CD4-positive, alpha-beta T cell treated with Interleukin-6 for 4 hours (primary cell): Measurements from ENCODE around the gene GEN1.

Experiments
- DNase-seq: peaks from one replicate; pipeline ENCODE4 v3.0.0-alpha.2; 2020; ENCODE audit warnings: mixed read lengths

GEN1 gene

GRCh38 chr2:17754773-17755425 lies 961 bp downstream of the GEN1 start:
- no peak for DNase-seq

DNA sequence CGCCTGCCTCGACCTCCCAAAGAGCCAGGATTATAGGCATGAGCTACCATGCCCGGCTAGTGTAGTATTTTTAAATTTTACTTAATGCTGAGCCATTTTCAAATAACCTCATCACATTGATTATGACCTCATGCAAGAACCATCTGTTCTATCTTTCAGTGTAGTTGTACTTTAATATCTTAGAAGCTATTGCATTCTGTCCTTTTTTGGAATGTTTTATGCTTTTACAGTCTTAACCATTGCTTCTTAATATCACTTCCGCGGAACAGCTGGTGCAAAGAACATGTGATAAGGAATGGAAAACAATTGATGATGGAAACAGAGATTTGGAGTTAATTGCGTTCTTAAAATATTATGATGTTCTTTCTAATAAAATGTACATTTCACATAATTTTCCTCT lies 2.7 kb downstream of the GEN1 start:
- DNase-seq: no peak

DNA sequence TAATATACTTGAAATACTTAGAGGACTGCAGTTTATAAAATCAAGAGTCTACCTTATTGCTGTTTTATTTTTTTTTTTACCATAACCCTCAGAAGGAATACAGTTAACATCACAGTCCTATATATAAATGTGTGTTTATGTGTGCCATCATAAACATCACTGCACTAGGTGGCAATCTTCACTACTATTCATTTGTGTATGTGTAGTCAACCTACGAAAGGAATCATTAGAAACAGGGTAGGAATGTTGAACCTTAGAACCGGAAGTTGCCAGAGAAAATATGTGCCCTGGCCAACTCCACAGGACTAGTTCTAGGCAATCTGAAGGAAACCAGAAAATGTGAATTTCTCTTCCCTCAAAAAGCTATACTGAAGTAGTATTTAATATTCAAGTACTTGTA lies 3.4 kb downstream of the GEN1 start:
- no peak for DNase-seq

GRCh38 chr2:17758118-17758517 lies 4.2 kb downstream of the GEN1 start:
- no peak for DNase-seq

- no peak for DNase-seq
Observed at GRCh38 chr2:17759805-17760204, 5.9 kb downstream of the GEN1 start.

DNA sequence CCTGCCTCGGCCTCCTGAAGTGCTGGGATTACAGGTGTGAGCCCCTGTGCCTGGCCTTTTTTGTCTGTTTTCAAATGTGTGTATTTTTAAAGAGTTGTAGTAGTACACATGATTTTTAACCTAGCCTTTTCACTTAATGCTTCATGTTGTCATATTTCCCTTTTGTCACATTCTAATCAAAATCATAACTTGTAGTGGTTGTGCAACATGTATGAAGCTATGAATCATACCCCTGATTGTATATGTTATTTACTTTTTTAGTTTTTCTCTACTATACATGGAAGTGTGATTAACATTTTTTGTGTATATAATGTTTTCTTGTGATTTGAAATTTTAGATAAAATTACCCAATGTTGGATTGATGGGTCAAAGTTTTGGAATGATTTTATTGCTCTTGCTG lies 8.5 kb downstream of the GEN1 start:
- no peak for DNase-seq

GRCh38 chr2:17763641-17764333 lies 9.8 kb downstream of the GEN1 start:
- DNase-seq: no peak

DNA sequence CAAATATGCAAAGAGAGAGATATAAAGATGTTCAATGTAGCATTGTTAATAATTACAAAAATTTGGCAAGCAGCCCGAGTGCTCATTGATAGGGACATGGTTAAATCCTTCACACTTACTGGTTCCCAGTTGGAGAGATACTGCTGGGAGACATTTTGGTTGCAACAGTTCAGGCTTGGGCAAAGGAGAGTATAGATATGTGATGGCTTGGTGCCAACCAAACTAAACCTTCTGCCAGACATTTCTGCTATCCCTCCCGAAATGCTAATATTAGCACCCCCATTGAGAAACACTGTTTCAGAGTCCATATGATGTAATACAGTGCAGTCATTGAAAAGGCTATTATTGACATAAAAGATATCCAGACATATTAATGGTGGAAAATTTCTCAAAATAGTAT lies 11.5 kb downstream of the GEN1 start:
- DNase-seq: no peak

DNA sequence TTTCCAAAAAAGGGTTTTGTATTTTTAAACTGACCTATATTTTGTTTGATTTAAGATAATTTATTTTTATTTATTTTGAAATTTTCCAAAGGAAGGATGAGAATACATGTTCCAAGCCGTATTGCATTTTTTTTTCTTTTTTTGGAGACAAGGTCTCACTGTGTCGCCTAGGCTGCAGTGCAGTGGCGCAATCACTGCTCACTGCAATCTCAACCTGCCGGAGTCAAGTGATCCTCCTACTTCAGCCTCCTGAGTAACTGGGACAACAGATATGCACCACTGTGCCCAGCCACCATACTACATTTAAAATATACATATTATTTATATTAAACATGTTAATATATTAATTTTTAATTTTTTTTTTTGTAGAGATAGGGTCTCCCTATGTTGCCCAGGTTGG lies 15.0 kb downstream of the GEN1 start:
- DNase-seq: no peak

DNA sequence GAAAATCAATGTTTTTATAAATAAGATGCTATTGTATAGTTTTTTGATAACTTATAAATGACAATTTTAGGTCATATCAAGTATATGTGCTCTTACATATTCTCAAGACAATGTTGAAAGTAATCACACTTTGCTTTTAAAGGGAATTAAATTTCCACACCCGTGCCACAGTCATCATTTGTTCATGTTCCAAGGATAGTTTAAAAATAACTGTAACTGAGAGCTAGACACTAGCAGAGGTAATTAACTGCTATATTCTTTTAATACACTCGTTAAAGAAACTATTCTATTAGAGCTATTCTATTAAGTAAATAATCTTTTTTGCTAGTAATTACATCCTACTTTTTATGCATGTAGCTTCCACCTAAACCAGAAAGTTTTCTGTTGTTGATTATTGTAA lies 18.0 kb downstream of the GEN1 start:
- no peak for DNase-seq

DNA sequence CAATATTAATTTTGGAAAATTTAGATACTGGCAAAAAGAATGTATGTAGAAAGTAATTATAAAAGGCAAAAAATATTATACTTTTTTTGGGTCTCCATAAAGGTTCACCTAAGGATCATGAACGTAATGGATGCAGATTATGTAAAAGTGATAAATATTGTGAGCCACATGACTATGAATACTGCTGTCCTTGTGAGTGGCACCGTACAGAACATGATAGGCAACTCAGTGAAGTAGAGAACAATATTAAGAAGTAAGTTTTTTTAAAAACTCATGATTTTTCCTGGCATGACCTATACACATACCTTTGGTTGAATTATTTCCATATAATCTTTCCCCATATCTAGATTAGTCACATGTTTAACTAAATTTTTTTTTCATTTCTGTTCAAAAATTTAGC lies 18.6 kb downstream of the GEN1 start:
- DNase-seq: no peak

GRCh38 chr2:17780546-17780945 lies 26.6 kb downstream of the GEN1 start:
- no peak for DNase-seq

DNA sequence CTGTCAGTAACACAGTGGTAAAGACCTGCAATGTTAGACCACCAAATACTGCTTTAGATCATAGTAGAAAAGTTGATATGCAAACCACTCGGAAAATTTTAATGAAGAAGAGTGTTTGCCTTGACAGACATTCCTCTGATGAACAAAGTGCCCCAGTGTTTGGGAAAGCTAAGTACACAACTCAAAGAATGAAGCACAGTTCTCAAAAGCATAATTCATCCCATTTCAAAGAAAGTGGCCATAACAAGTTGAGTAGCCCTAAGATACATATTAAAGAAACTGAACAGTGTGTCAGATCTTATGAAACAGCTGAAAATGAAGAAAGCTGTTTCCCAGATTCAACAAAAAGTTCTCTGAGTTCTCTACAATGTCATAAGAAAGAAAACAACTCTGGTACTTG lies 27.5 kb downstream of the GEN1 start:
- DNase-seq: no peak

DNA sequence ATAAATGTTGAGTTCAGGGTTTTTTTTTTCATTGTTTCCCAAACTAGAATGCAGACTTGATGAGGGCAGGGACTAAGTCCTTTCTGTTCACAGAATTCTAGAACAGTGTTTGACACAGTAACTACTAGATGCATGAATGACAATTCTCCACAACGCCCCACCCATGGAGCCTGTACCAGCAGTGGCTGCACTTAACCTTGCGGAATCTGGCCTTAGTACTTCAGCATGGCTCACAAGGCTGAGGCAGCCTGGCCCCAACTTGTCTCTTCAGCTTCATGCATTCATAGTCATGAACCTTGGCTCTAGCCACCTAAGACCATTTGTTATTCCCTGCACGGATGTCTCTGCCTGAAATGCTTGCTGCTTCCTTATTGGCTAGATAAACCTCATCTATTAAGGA lies 32.8 kb downstream of the GEN1 start:
- no peak for DNase-seq

- no peak for DNase-seq
Observed at GRCh38 chr2:17788773-17789172, 34.8 kb downstream of the GEN1 start.

DNA sequence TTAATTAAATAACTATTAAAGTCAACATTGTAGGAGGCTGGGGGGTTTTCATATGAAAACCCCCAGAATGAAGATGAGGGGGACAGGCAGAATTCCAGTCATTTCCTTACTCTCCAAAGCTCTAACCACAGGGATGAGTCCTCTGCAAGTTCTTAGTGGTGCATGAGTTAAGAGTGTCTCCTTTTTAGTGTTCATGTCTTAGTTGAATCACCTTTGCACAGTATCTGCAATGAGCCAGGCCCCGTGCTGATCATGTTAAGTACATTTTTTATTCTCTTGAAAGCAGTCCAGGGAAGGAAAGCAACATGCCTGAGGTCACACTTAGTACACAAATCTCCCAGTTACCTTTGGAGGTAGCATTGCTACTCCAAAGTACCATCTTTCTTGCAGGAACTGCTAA lies 36.6 kb downstream of the GEN1 start:
- DNase-seq: no peak

- DNase-seq: no peak
Observed at GRCh38 chr2:17791121-17791816, 37.3 kb downstream of the GEN1 start.

DNA sequence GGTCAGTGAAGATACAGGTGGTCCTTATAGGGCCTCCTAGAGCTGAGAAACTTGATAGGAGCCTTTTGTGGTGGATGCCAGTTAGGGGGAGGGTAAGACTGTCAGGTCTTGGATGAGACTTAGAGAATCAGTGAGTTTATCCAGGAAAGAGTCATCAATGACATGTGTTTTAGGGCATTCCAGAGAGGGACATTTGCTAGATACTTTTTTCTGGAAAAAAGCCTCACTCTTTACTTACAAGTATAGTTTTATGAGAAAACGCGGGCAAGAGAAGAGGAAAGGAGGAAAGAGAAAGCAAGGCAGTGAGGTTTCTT lies 37.8 kb downstream of the GEN1 start:
- no peak for DNase-seq

- DNase-seq: no peak
Observed at GRCh38 chr2:17792515-17792914, 38.6 kb downstream of the GEN1 start.

GRCh38 chr2:17793296-17793695 lies 39.4 kb downstream of the GEN1 start:
- no peak for DNase-seq

DNA sequence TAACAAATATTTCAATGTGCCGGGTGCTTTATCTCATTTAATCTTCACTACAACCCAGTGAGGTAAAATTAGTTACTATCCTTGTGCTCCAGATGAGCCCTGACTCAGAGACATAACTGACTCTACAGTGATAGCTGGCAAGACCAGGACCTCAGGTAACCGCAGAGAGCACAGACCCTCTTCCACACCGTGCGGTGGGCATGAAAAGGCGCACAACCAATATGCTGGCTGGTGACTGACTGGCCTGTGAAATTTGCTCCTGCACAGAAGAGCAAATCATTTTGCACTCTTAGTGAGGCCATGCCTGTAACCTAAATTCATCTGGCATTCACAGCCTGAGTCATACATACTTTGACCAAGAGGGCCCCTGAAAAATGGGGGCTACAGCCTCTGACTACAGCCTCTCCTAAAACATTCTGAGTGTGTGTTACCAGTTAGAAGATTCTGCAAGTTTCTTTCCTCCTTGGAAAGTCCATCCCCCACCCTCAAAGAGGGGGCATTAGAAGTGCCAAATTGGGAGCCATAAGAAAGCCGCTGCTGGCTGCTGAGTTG lies 39.9 kb downstream of the GEN1 start:
- no peak for DNase-seq

DNA sequence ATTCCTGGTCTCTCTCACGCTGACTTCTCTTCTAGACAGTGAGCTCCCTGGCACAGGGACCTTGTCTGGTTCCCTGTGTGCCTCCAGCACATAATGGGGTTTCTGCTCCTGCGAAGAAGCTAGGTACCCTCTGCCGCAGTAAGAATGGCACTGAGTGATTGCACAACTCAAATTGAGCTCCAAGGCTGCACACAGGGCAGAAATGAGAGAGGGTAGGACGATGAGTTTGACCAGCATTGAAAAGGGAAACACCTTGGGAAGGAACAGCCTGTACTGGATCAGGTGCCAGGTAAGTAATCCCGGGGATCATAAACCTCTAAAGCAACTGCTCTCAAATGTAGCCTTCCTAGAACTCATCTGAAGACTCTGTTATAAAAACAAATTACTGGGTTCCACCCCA lies 41.4 kb downstream of the GEN1 start:
- no peak for DNase-seq

DNA sequence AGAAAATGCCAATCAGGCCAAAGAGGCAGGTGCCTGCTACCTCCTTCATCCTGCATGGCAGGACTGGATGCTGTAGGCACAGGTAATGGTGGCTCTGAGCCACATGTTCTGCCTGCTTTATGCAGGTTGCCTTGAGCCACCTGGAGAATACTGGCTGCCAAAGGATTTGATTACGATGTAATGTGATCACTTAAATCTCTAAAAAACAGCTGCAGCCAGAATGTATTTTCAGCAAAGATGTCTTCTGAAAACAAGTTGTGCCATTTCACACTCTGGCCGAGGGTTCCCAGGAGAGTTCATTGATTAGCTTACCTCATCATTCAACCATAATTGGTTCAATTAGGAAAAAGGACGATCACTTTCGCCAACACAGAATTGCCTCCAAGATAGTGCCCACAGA lies 44.4 kb downstream of the GEN1 start:
- no peak for DNase-seq
